GM12878 (cell line): Measurements from ENCODE around the gene TMEM181.
"Not testable (repeated sequence)": the region's sequence is repeated elsewhere in the genome, so short reads cannot be mapped to it uniquely, and the experiment has no call there.

Source experiments
- CHD2 ChIP-seq: IDR thresholded peaks from 2 replicates; pipeline ENCODE4 v1.6.1; 2011; ENCODE audit warnings: low read depth, low read length, improper control_type of control experiment, borderline replicate concordance
- EZH2 ChIP-seq: IDR thresholded peaks from 2 replicates; pipeline ENCODE4 v1.6.1; 2012; ENCODE audit warnings: low read depth, mild to moderate bottlenecking, control low read depth, inconsistent platforms, low read length, borderline replicate concordance; ENCODE audit not compliant: control insufficient read depth
- POLR2A ChIP-seq: IDR thresholded peaks from 2 replicates; pipeline ENCODE4 v1.6.1; 2011; ENCODE audit warnings: low read depth, mild to moderate bottlenecking, low read length
- STAT3 ChIP-seq: IDR thresholded peaks from 2 replicates; pipeline ENCODE4 v1.6.1; 2011; ENCODE audit warnings: low read depth, low read length, improper control_type of control experiment
- ZNF24 ChIP-seq: fragments of 450-650 bp; IDR thresholded peaks from 2 replicates; pipeline ENCODE4 v1.6.1; 2017; ENCODE audit warnings: antibody characterized with exemption, mild to moderate bottlenecking
- TF ChIP-seq, protein P1 (sequence below): fragments of 450-650 bp; IDR thresholded peaks from 2 replicates; pipeline ENCODE4 v1.6.1; 2017; ENCODE audit warnings: low read depth, mild to moderate bottlenecking, moderate library complexity
- TF ChIP-seq, protein P2 (sequence below): fragments of 450-650 bp; IDR thresholded peaks from 2 replicates; pipeline ENCODE4 v1.6.1; 2017; ENCODE audit warnings: mild to moderate bottlenecking

GRCh38 chr6:158557110-158557509 lies 2.8 kb upstream of the TMEM181 start:
- TF ChIP-seq, protein P1, sequence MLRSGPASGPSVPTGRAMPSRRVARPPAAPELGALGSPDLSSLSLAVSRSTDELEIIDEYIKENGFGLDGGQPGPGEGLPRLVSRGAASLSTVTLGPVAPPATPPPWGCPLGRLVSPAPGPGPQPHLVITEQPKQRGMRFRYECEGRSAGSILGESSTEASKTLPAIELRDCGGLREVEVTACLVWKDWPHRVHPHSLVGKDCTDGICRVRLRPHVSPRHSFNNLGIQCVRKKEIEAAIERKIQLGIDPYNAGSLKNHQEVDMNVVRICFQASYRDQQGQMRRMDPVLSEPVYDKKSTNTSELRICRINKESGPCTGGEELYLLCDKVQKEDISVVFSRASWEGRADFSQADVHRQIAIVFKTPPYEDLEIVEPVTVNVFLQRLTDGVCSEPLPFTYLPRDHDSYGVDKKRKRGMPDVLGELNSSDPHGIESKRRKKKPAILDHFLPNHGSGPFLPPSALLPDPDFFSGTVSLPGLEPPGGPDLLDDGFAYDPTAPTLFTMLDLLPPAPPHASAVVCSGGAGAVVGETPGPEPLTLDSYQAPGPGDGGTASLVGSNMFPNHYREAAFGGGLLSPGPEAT = not testable (repeated sequence)
- TF ChIP-seq CHD2, POLR2A, ZNF24, STAT3, EZH2: not testable (repeated sequence)
- TF ChIP-seq, protein P2, sequence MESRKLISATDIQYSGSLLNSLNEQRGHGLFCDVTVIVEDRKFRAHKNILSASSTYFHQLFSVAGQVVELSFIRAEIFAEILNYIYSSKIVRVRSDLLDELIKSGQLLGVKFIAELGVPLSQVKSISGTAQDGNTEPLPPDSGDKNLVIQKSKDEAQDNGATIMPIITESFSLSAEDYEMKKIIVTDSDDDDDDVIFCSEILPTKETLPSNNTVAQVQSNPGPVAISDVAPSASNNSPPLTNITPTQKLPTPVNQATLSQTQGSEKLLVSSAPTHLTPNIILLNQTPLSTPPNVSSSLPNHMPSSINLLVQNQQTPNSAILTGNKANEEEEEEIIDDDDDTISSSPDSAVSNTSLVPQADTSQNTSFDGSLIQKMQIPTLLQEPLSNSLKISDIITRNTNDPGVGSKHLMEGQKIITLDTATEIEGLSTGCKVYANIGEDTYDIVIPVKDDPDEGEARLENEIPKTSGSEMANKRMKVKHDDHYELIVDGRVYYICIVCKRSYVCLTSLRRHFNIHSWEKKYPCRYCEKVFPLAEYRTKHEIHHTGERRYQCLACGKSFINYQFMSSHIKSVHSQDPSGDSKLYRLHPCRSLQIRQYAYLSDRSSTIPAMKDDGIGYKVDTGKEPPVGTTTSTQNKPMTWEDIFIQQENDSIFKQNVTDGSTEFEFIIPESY = not testable (repeated sequence)
